SIG-M5 (cell line): ENCODE measurements around the gene RNMT.
"Not testable (repeated sequence)": the region's sequence is repeated elsewhere in the genome, so short reads cannot be mapped to it uniquely, and the experiment has no call there.

Experiments
- DNase-seq: peaks from one replicate; lab custom pipeline; 2025; lab: John Stamatoyannopoulos, UW

The RNMT gene

DNA sequence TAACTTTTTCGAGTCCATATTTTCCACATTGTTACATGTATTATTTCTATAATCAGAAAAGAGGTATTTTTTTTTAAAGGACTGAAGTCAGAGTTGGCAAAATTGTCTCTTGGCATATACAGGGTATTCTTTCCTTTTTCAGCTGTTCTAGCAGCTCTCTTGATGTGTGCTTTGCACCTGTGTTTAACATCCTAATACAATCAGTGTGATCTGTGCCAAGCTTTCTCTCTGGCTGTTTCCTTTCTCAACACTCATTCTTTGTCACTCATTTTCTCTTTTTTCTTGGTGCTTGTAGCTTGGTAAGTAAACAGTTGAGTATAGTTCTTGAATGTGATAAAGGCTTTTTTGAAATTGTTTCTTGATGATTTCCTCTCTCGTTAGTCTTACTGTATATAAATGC is 9.2 kb downstream of the RNMT start:
- DNase-seq: no peak

GRCh38 chr18:13745696-13746095 is 19.2 kb downstream of the RNMT start:
- no peak for DNase-seq

DNA sequence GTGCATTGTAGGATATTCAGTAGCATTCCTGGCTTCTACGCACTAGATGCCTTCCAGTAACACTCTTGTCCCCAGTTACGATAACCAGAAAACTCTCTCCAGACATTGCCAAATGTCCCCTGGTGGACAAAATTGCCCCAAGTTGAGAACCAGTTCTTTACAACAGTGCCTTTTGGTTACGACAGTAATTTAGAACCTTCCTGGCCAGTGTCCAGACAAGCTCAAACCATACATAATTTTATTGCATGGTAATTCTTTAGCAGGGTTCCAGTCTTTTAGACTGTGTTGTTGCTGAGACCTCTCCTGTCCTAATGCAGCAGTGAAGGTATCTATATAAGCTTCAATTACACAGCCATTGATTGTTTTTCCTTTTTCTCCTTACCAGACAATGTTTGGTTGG is 20.2 kb downstream of the RNMT start:
- no peak for DNase-seq

DNA sequence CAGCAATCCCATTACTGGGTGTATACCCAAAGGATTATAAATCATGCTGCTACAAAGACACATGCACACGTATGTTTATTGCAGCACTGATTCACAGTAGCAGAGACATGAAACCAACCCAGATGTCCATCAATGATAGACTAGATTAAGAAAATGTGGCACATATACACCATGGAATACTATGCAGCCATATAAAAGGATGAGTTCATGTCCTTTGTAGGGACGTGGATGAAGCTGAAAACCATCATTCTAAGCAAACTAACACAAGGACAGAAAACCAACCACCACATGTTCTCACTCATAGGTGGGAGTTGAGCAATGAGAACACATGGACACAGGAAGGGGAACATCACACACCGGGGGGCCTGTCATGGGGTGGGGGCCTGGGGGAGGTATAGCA is 25.1 kb downstream of the RNMT start:
- not testable (repeated sequence) for DNase-seq

DNA sequence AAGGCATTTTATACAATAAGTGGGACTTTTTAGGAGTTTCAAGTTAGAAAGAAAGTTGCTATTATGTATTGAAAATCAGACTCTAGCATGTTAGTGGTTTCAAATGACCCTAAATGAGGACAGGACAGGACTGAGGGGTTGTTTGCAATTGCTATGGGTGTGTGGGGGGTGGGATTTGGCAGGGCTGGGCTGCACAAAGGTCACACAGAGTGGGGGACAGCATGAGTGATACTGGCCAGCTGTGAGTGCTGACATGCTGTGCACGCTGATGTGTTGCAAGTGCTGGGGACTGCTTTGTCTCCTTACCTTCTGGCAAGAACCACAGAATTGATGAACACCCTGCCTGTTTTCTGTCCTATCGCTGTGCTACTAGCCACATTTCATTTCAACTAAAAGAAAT is 29.8 kb downstream of the RNMT start:
- no peak for DNase-seq

- DNase-seq: no peak
Observed at GRCh38 chr18:13756671-13757070, 30.2 kb downstream of the RNMT start.

GRCh38 chr18:13758622-13759021 is 32.1 kb downstream of the RNMT start:
- DNase-seq: no peak

GRCh38 chr18:13760047-13760446 is 33.6 kb downstream of the RNMT start:
- DNase-seq: no peak

GRCh38 chr18:13762690-13763439 is 36.4 kb downstream of the RNMT start:
- DNase-seq: no peak

- no peak for DNase-seq
Observed at GRCh38 chr18:13775058-13775457, 48.6 kb downstream of the RNMT start.

DNA sequence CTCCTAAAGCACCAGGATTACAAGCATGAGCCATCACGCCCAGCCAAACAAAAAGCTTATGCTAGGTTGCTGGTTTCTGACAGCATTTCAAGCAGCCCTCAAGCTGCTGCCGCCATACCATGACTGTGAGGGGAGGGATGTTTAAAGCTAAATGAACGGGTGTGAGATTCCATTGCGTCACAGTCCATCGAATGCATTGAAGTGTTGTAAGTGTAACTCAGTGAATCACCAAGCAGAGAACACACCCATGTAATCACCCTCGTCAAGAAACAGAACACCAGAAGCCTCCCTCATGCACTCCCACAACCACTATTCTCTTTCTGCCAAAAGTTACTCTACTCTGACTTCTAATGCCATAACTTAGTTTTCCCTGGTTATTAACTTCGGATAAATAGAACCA is 64.7 kb downstream of the RNMT start:
- no peak for DNase-seq

DNA sequence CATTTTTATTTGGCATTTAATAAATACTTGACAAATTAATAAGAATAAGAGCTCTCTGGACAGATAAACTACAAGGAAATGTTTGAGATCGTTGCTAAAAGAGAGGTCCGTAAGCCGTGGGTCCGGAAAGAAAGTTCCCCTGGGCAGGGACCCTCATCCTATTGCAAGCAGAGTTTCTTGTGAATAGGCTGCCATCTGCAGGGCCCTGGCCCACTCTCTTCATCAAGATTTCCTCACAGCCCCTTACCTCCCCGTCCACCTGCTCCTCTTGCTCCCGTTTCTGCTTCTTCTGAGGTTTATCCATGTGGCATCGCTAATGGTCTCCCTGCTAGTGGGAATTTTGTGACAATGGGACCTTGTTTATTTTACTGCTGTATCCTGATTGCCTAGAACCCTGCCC is 67.3 kb downstream of the RNMT start:
- DNase-seq: no peak

- DNase-seq: no peak
Observed at GRCh38 chr18:13796515-13796914, 70.0 kb downstream of the RNMT start.

DNA sequence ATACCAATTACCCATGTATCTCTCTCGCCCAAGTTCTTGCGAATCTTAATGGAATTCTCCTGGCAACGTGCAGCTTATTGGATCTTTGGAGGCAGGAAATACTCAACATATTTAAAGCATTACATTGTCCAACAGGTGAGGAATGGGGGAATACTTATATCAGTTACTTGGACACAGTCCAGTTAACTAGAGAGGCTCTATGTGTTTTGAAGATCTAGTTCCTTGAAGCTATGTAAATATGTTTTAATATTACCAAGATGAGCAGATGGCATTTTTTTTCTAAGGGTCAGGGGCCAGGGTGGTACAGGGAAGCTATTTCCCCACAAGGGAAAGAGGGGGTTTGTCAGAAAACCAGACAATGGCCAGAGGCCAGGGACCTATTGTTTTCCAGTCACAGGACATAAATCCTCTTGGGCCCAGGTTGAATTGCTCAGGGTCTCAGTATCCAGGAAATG is 70.7 kb downstream of the RNMT start:
- DNase-seq: no peak

GRCh38 chr18:13799396-13799795 is 72.9 kb downstream of the RNMT start:
- DNase-seq: no peak

DNA sequence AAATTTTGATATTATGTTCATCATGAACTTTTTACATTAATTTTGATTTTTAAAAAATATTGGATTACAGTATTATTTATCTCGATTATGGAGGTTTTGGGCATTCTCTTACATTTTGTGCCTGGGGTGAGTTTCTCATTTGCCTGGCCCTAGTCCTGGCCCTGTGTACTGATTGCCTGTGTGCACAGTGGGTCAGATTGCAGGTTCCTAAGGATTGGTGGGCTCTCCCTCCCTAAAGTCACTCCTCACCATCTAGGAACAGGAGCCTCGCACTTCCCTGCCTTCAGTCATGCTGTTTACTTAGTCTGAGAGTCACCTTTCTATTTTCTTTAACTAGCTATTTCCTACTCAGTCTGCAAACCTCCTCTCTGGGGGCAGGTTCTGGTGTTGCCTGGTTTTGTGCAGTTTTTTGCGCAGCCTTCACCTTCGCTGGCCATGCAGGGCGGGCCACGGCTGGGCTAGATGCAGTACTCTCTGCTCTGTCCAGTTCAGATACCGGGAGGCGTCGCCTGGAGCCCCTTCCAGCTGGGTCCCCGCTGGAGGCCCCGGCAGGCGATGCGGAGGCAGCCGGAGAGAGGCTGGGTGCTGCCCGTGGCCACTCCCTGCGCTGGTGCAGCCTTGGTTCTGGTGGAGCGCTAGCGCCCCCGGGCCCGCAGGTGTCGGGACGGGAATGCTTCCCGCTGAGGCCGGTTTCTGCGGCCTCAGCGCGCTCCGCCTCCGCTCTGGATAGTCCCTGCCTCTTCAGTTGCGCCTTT is 74.2 kb downstream of the RNMT start:
- DNase-seq: no peak

GRCh38 chr18:13801260-13801601 is 74.8 kb downstream of the RNMT start:
- DNase-seq: no peak

- DNase-seq: no peak
Observed at GRCh38 chr18:13804305-13804704, 77.8 kb downstream of the RNMT start.

GRCh38 chr18:13808294-13809042 is 82.0 kb downstream of the RNMT start:
- DNase-seq: no peak

DNA sequence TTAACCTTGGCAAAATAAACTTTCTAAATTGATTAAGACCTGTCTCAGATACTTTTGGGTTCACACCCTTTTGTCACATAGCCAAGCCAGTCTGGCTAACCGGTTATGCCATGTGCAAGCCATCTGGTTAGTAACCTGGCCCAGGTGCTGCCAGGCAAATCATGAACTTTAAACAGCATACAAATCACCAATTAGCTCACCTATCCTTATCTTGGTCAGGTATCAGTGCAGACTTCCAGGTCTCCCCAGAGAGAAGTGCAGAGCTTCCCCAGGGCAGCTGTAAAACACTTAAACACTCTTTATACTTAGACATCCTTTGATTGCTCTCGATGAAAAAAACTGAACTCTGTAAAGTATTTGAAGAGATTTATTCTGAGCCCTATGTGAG is 82.6 kb downstream of the RNMT start:
- DNase-seq: no peak

GRCh38 chr18:13809531-13810255 is 83.2 kb downstream of the RNMT start:
- DNase-seq: no peak

DNA sequence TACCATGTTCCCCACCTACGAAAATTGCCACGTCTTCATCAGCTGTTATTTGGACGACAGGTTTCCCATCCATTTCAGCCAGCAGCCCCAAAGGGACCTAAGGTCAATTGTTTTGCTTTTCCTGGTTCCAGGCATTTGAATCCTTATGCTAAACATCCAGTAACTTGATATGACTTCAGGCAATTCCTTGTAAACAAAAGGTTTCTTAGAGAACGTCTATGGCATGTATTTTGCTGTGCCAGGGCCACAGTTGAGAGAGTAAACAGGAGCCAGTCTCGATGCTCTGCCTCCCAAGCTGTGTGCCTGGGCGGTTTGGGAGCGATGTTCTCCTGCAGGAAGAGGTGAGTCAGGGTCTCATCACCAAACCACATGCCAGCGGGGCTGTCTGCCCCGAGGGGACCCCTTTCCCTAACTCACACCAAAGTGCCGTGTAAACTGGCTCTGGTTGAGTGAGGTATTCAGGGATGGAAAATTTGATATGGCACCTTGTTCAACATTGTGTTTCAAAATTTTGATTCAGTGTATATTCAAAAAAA is 84.5 kb downstream of the RNMT start:
- DNase-seq: no peak
